Measurements from ENCODE around the gene HSDL2. TPM values are rescaled to one million over a fixed set of nuclear protein-coding genes. Genes with fewer than 3 reads are reported as not detected.

The HSDL2 gene
- 10 to 100 TPM; 23.4 to 38.1 TPM for total RNA-seq

DNA sequence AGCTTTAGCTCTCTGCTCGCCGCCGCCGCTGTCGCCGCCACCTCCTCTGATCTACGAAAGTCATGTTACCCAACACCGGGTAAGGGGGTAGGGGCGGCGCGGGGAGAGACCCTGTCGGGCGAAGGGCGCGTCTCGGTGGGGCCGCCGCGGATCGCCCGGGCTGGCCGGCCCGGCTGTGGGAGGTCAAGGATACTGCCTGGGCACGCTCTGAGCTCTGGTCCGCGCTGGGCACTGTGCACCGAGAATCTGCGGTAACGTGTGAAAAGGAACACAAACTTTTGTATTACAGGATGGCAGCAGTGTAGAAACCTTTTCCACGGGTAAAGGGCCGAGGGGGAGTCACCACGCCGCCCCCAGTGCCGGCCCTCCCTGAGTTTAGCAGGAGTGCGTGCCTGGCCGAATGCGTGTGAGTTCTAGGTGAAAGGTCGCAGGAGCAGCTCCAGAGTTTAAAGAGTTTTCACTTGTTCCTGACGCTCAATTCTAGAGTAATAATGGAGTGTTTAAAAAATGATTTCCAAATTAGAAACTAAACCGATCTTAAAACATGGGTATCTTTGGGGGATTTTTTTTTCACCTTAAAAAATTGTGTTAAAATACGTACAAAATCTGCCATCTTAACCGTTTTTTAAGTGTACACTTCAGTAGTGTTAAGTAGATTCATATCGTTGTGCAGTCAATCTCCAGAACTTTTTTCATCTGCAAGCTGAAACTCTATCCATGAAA, at the start of gene HSDL2:
HSDL2 (plus strand) TSS at position 7 of the 723 bp plus-strand sequence; CDS start at position 63, 56 bp downstream.
- H3K9me3 Mint-ChIP-seq, result no peaks in the 10 kb centered on the region
- peaks cover 5% of the 10 kb centered on the region for H3K36me3 Mint-ChIP-seq (ENCODE audit: low read depth)
- peaks cover 11% of the 10 kb centered on the region for H3K4me1 Mint-ChIP-seq
- no peaks in the 10 kb centered on the region for H3K27me3 Mint-ChIP-seq
- peak within 1 kb of the TSS; percentile 99 for H3K27ac Mint-ChIP-seq
- peak within 1 kb of the TSS; percentile 100 for H3K4me3 Mint-ChIP-seq
- peak; percentile 27 for ATAC-seq (replicated peaks)

DNA sequence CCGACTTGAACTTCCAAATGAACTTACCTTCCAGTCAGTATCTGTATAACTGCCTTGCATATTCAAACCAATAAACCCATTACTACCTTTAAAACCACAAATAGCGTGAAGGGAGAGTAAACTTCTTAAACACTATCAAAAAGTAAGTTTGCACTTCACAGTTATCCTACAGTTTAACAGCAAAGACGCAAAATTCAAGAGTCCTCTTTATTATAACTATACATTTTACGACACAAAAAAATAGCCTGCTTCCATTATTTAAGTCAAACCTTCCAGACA, 48.3 kb upstream of the HSDL2 start:
- Mint-ChIP-seq H3K27ac (peak overlapping the region; percentile 89), H3K4me1 (peaks cover 15% of the 10 kb centered on the region), H3K4me3 (peak overlapping the region; percentile 79), H3K27me3 (no peaks in the 10 kb centered on the region), H3K36me3 (ENCODE audit: low read depth) (peaks cover 11% of the 10 kb centered on the region), H3K9me3 (no peaks in the 10 kb centered on the region)
- ATAC-seq (replicated peaks), result no peak

DNA sequence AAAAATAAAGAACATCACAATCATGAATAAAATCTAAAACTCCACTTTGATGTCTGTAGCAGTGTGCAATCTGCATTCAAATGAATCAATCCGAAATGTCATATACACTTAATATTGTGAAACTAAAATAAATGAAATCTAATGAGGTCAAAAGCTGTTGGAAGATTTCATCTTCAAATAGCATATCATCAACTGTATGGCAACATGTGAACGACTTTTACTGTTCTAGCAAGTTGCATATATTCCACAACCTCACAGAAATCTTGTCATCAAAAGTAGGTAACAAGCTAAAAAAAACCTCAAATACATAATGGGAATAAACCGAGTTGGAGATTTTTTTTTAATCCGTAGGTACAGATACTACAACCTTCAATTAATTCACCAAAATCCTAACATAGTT, 47.7 kb upstream of the HSDL2 start:
- no peaks in the 10 kb centered on the region for H3K27me3 Mint-ChIP-seq
- ATAC-seq (replicated peaks), result no peak
- peaks cover 11% of the 10 kb centered on the region for H3K36me3 Mint-ChIP-seq (ENCODE audit: low read depth)
- peak overlapping the region; percentile 79 for H3K4me3 Mint-ChIP-seq
- H3K4me1 Mint-ChIP-seq, result peaks cover 15% of the 10 kb centered on the region
- H3K27ac Mint-ChIP-seq, result peak overlapping the region; percentile 89
- H3K9me3 Mint-ChIP-seq, result no peaks in the 10 kb centered on the region

DNA sequence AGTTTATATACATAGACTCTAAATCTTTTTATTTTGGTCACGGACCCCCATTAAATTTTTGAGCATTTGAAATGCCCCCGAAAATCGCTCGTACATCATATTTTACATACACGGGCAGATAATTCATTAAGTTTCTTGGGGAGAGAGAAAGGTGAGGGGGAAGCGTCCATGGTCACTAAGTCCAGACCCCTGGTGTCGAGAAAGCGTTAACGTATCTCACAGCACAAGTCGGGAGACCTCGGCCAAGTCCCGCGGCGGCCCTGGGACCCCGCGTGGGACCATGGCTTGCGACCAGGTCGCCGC, 47.3 kb upstream of the HSDL2 start:
- Mint-ChIP-seq H3K27me3 (no peaks in the 10 kb centered on the region), H3K9me3 (no peaks in the 10 kb centered on the region), H3K4me3 (peak overlapping the region; percentile 79), H3K27ac (peak overlapping the region; percentile 89), H3K36me3 (ENCODE audit: low read depth) (peaks cover 10% of the 10 kb centered on the region), H3K4me1 (peaks cover 15% of the 10 kb centered on the region)
- no peak for ATAC-seq (replicated peaks)

DNA sequence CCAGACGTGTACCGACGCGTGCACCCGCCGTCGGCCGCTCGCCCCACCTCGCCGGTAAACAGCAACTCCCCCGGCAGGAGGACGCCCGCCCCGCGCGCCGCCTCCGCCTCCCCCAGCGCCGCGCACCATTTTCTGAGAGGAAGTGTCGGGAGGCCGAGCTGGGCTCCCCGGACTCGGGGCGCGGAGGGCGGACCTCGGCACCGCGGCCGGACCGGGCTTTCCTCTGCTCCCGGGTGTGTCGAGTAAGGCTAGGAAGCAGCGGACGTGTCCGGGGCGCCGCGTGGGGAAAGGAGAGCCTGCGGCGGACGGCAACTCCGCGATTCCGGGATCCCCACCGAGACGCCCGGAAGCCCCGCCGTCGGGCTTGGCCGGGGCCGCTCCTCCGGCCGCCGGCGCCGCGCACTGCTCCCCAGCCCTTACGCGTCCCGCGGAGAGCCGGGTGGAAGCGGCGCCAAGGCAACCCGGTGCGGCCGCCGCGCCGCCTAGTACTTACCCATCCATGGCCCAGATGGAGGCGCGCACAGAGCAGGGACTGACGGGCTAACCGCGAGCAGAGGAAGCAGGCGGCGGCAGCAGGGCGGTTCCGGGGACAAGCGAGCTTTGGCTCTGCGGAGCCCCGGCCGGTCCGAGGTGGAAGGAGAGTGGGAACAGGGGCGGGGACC, 46.8 kb upstream of the HSDL2 start, which contains the start of gene PTBP3:
PTBP3 (minus strand) TSS at position 643 of the 662 bp plus-strand sequence. CDS start 35,754 bp downstream, outside the sequence.
- Mint-ChIP-seq H3K4me1 (peaks cover 13% of the 10 kb centered on the region), H3K27me3 (no peaks in the 10 kb centered on the region), H3K4me3 (peak within 1 kb of the TSS; percentile 79)

DNA sequence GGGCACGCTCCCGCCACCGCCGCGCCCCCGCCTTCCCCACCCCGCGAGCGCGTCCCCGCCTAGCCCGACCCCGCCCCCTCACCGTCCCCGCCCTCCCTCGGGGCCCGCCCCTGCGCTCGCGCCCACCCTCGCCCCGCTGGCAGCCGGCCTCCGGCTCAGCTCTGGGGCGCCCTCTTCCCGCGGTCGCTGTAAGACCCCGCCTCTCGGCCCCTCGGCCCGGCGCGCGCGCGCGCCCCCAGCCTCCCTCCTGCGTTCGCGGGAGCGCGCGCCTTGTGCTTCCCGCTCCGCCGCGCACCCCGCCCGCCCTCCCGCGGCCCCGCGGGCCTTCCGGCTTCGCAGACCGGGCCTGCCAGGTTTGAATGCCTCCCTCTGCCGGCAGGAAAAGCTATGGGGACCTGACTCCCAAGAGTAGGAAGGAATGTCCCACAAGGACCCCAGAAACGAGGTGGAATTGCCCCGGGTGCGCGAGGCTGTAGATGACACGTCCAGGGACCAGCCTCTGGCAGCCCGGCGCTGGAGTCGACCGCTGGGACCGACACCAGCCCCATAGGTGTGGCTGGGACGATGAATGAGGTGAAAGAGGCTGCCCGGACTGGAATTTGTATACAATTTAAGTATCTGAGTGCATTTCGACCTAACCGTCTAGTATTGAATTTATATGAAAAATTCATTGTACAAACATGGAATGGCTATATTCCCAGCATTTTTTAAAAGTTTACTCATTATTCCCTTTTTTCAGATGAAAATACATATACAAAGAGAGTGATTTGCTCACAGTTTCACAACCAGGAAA, 46.1 kb upstream of the HSDL2 start:
- peak overlapping the region; percentile 87 for H3K27ac Mint-ChIP-seq
- peaks cover 6% of the 10 kb centered on the region for H3K4me1 Mint-ChIP-seq
- H3K27me3 Mint-ChIP-seq, result no peaks in the 10 kb centered on the region
- ATAC-seq (replicated peaks), result peak; percentile 78
- peak overlapping the region; percentile 79 for H3K4me3 Mint-ChIP-seq
- H3K36me3 Mint-ChIP-seq (ENCODE audit: low read depth), result no peaks in the 10 kb centered on the region
- no peaks in the 10 kb centered on the region for H3K9me3 Mint-ChIP-seq

More for the DNA sequence above, 46.8 kb upstream of the HSDL2 start, which contains the start of gene PTBP3:
- peak; percentile 78 for ATAC-seq (replicated peaks)
- peak within 1 kb of the TSS; percentile 89 for H3K27ac Mint-ChIP-seq
- peaks cover 6% of the 10 kb centered on the region for H3K36me3 Mint-ChIP-seq (ENCODE audit: low read depth)
- H3K9me3 Mint-ChIP-seq, result no peaks in the 10 kb centered on the region

DNA sequence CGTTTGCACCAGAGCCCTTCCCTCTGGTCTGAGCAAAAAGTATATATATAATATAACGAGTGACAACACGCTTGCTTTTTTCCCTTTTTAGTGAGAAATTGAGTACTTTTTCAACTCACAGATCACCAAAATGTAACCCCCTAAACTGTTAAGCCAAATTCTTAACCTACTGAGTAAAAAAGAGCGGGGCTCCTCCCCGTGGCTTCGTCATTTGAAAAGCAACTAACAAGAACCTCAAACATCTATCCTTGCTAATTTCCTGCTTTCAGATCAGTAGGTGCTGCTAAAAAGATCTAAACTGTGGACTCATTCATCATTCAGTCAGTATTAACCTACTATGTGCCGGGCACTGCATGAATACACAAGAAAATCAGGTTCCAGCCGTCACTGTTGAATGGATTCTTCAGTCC, 45.5 kb upstream of the HSDL2 start:
- Mint-ChIP-seq H3K9me3 (no peaks in the 10 kb centered on the region), H3K36me3 (ENCODE audit: low read depth) (no peaks in the 10 kb centered on the region), H3K4me1 (peaks cover 6% of the 10 kb centered on the region), H3K27me3 (no peaks in the 10 kb centered on the region), H3K4me3 (peak overlapping the region; percentile 79), H3K27ac (peak overlapping the region; percentile 87)
- peak; percentile 37 for ATAC-seq (replicated peaks)

DNA sequence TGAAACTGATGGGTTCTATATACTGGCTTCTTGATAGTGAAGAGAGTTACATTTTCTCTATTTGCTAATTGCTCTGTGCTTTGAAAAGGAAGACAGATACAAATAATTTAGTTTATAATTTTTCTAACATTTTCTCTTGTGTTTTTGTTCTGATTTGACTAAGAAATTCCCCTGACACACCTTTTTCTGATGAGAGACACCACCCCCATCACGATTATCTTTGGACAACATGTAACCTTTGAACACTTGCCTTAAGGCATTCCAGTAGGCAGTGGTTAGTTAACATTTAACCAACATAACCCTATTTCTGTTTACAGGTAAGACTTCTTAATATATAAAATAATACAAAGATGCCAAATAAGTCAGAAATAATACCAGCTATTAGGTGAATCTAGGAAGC, 42.4 kb upstream of the HSDL2 start:
- no peaks in the 10 kb centered on the region for H3K4me1 Mint-ChIP-seq
- no peak overlapping the region for H3K27ac Mint-ChIP-seq
- no peak overlapping the region for H3K4me3 Mint-ChIP-seq
- no peaks in the 10 kb centered on the region for H3K9me3 Mint-ChIP-seq
- H3K27me3 Mint-ChIP-seq, result no peaks in the 10 kb centered on the region
- no peaks in the 10 kb centered on the region for H3K36me3 Mint-ChIP-seq (ENCODE audit: low read depth)
- no peak for ATAC-seq (replicated peaks)

DNA sequence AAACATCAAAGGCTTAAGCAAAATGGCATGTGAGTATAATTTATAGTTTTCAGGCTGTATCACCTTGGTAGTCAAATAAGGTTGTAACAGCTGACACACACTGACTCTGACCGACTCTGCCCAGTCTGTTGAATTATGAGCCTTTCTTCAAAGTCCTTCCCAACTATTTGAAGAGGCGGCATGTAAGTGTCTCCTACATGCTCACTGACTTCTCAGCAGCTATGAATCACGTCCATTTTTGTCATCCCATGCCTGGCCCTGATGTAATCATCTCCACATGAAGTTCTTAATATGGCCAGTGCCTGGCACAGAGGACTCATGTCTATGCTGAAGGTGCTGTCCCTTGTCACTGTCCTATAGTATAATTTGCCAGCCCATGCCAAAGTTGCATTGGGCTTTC, 41.3 kb upstream of the HSDL2 start:
- Mint-ChIP-seq H3K4me1 (no peaks in the 10 kb centered on the region), H3K27ac (no peak overlapping the region), H3K27me3 (no peaks in the 10 kb centered on the region), H3K4me3 (no peak overlapping the region), H3K9me3 (no peaks in the 10 kb centered on the region), H3K36me3 (ENCODE audit: low read depth) (no peaks in the 10 kb centered on the region)
- peak; percentile 34 for ATAC-seq (replicated peaks)

DNA sequence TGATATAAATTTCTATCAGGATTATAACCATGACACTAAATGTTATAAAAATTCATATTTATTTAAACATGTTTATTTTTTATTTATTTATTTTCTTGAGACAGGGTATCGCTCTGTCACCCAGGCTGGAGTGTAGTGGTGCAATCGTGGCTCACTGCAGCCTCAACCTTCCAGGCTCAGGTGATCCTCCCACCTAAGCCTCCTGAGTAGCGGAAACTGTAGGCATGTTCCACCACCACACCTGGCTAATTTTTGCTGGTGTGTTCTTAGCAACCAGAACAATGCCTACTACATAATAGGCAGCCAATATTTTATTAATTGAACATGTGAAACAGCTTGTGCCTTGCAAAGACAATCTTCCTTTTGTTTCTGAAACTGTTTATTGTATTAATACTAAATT, 40.0 kb upstream of the HSDL2 start:
- H3K27ac Mint-ChIP-seq, result no peak overlapping the region
- no peaks in the 10 kb centered on the region for H3K27me3 Mint-ChIP-seq
- no peak overlapping the region for H3K4me3 Mint-ChIP-seq
- no peaks in the 10 kb centered on the region for H3K4me1 Mint-ChIP-seq
- H3K36me3 Mint-ChIP-seq (ENCODE audit: low read depth), result no peaks in the 10 kb centered on the region
- ATAC-seq (replicated peaks), result no peak
- no peaks in the 10 kb centered on the region for H3K9me3 Mint-ChIP-seq

DNA sequence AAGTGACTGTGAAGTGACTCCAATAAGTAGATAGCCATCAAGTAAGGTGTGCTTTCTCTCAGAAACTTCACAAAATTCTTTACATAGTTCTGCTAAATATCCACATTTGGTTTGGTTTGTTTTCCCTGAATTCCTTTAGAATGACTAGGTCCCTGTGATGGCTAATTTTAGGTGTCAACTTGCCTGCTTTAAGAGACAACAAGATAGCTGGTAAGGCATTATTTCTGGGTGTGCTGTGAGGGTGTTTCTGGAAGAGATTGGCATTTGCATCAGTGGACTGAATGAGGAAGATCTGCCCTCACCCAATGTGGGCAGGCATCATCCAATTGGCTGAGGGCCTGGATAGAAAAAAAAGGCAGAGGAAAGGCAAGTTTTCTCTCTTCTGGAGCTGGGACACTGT, 38.2 kb upstream of the HSDL2 start:
- no peak for ATAC-seq (replicated peaks)
- H3K27ac Mint-ChIP-seq, result no peak overlapping the region
- no peaks in the 10 kb centered on the region for H3K4me1 Mint-ChIP-seq
- H3K9me3 Mint-ChIP-seq, result no peaks in the 10 kb centered on the region
- no peak overlapping the region for H3K4me3 Mint-ChIP-seq
- H3K27me3 Mint-ChIP-seq, result no peaks in the 10 kb centered on the region
- no peaks in the 10 kb centered on the region for H3K36me3 Mint-ChIP-seq (ENCODE audit: low read depth)

DNA sequence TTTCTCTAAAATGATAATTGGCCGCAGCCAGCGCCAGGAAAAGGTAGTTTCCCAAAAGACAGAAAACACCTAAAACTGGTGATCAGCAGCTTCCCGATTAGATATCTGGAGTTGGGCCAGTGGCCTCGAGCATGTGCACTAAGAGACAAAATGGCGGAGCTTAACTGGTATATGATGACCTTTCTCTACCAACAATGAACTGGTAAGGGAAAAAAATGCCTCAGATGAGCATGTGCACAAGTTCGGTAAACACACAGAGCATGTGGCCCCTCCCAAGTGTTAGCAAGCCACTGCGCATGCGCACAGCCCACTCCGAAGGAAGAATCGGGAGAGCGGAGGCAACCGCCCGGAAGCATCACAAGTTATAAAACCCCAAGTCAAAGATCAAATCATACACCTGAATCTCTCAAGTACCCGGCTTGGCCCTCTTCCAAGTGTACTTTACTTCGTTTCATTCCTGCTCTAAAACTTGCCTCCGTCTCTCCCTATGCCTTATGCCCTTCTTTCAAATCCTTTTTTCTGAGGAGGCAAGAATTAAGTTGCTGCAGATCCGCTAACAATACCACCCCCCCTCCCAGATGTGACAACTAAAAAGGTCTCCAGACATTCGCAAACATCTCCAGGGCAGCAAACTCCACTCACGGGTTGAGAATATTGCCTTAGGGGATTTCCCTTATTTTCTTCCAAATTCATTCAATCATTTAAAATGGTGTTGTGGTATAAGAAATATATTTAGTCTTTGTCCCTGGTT, 31.5 kb upstream of the HSDL2 start:
- ATAC-seq (replicated peaks), result peak; percentile 87
- H3K36me3 Mint-ChIP-seq (ENCODE audit: low read depth), result peaks cover 8% of the 10 kb centered on the region
- H3K9me3 Mint-ChIP-seq, result no peaks in the 10 kb centered on the region
- H3K27ac Mint-ChIP-seq, result peak overlapping the region; percentile 92
- H3K27me3 Mint-ChIP-seq, result no peaks in the 10 kb centered on the region
- peaks cover 12% of the 10 kb centered on the region for H3K4me1 Mint-ChIP-seq
- peak overlapping the region; percentile 81 for H3K4me3 Mint-ChIP-seq

DNA sequence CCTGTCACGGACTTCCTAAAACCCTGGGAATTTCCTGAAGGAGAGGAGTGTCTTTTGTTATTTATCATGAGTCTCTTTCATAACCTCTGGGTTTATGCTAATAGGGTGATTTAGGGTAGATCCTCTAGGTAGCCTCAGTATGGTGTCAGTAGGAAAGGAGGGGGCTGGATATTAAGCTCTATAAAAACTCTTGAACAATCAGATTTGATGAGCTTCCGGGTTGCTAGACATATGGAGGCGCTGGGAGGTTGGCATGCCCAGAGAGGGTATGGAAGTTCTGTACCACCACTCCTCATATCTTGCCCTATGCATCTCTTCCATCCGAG, 30.9 kb upstream of the HSDL2 start:
- Mint-ChIP-seq H3K27me3 (no peaks in the 10 kb centered on the region), H3K27ac (peak overlapping the region; percentile 92), H3K4me3 (peak overlapping the region; percentile 81), H3K9me3 (no peaks in the 10 kb centered on the region), H3K36me3 (ENCODE audit: low read depth) (peaks cover 8% of the 10 kb centered on the region), H3K4me1 (peaks cover 12% of the 10 kb centered on the region)
- ATAC-seq (replicated peaks), result peak; percentile 24

DNA sequence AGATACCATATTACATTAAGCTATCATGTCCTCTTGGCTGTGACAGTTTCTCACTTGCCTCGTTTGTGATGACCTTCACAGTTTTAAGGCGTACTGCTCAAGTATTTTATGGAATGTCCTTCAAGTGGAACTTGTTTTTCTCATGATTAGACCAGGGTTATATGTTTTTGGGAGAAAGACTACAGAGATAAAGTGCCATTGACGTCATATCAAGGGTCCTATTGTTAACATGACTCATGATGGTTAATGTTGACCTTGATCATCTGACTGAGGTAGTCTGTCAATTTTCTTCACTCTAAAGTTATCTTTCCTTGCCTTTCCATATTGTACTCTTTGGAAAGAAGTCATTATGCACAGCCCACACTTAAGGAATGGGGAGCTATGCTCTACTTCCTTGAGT, 28.7 kb upstream of the HSDL2 start:
- no peak overlapping the region for H3K27ac Mint-ChIP-seq
- H3K27me3 Mint-ChIP-seq, result no peaks in the 10 kb centered on the region
- H3K4me3 Mint-ChIP-seq, result no peak overlapping the region
- peaks cover 12% of the 10 kb centered on the region for H3K4me1 Mint-ChIP-seq
- no peaks in the 10 kb centered on the region for H3K9me3 Mint-ChIP-seq
- H3K36me3 Mint-ChIP-seq (ENCODE audit: low read depth), result peaks cover 8% of the 10 kb centered on the region
- no peak for ATAC-seq (replicated peaks)
